Body of pancreas (tissue), 4 donors: ENCODE data around the gene SLC26A11.

Experiments used
- CTCF ChIP-seq, 7 experiments: fragments of 450-650 bp in 4 of 7; fragments of 200-600 bp in 3 of 7; sonication (generic) in 3 of 7; IDR thresholded peaks; one replicate each; pipeline ENCODE4 v1.5.1; 2016 to 2019; ENCODE audit warnings: antibody characterized with exemption in 7 of 7
- POLR2A ChIP-seq, 3 donors: fragments of 450-650 bp; IDR thresholded peaks; one replicate each; pipeline ENCODE4 v1.6.1; 2016; ENCODE audit warnings: antibody characterized with exemption in 3 of 3, mild to moderate bottlenecking in 2 of 3

GRCh38 chr17:80189611-80190010 is 30.6 kb upstream of the SLC26A11 start:
- TF ChIP-seq CTCF (IDR thresholded peaks at IDR 0.05): no peak
- no peak for TF ChIP-seq POLR2A (IDR thresholded peaks at IDR 0.05)
